K562 (cell line): ENCODE data around the gene UGT8.
"Not testable (repeated sequence)": the region's sequence is repeated elsewhere in the genome, so short reads cannot be mapped to it uniquely, and the experiment has no call there.

Experiments used
- BRF1 ChIP-seq: IDR thresholded peaks from 3 replicates; pipeline ENCODE4 v1.6.1; 2011; ENCODE audit warnings: borderline replicate concordance, mild to moderate bottlenecking; ENCODE audit not compliant: insufficient read length; ENCODE audit errors: extremely low read depth
- CTCF ChIP-seq, 3 experiments: IDR thresholded peaks in 2 of 3; conservative IDR thresholded peaks in 1 of 3; 2 replicates each; pipeline ENCODE4 v1.5.1; 2011 to 2012; ENCODE audit warnings: low read length in 3 of 3, mild to moderate bottlenecking in 3 of 3, control low read depth in 2 of 3, improper control_type of control experiment in 1 of 3, inconsistent platforms in 1 of 3, low read depth in 1 of 3, mixed read lengths in 1 of 3, moderate library complexity in 1 of 3; ENCODE audit not compliant: insufficient read depth in 2 of 3
- FOXM1 ChIP-seq, 2 experiments: fragments of 450-650 bp in 1 of 2; sonication (generic) in 1 of 2; formaldehyde crosslinking in 1 of 2; IDR thresholded peaks; 2 replicates each; pipeline versions ENCODE4 v1.6.1 to v1.9.0; 2017 to 2022; ENCODE audit warnings: low read depth in 2 of 2, mild to moderate bottlenecking in 2 of 2, missing genetic modification reagents in 1 of 2, moderate library complexity in 1 of 2
- HDAC2 ChIP-seq: fragments of 450-650 bp; IDR thresholded peaks from 2 replicates; pipeline ENCODE4 v1.6.1; 2016; ENCODE audit warnings: mild to moderate bottlenecking
- HNRNPH1 ChIP-seq: fragments of 200-400 bp; formaldehyde crosslinking; optimal IDR thresholded peaks from 2 replicates; pipeline ENCODE3; 2017; ENCODE audit warnings: low read depth, mild to moderate bottlenecking, low read length, moderate library complexity
- MBD2 ChIP-seq: sonication (generic); IDR thresholded peaks from 2 replicates; pipeline ENCODE4 v1.6.1; 2016; ENCODE audit warnings: low read depth, borderline replicate concordance
- POLR2AphosphoS5 ChIP-seq: IDR thresholded peaks from 2 replicates; pipeline ENCODE4 v1.6.1; 2011; ENCODE audit warnings: mild to moderate bottlenecking, low read depth, low read length, moderate library complexity; ENCODE audit not compliant: control insufficient read depth, insufficient read depth
- RBBP5 ChIP-seq: fragments of 200-600 bp; sonication (generic); IDR thresholded peaks from 2 replicates; pipeline ENCODE4 v1.6.1; 2012; ENCODE audit warnings: borderline replicate concordance, mild to moderate bottlenecking, low read length, control low read depth, inconsistent platforms; ENCODE audit not compliant: insufficient read depth, poor library complexity, severe bottlenecking
- RHOXF2B ChIP-seq: fragments of 250-450 bp; sonication (Bioruptor Pico); conservative IDR thresholded peaks from 2 replicates; pipeline ENCODE4 v1.5.1; 2021
- RNF2 ChIP-seq: sonication (generic); IDR thresholded peaks from 2 replicates; pipeline ENCODE4 v1.6.1; 2016
- TF ChIP-seq, protein P1 (sequence below): fragments of 450-650 bp; IDR thresholded peaks from 2 replicates; pipeline ENCODE4 v1.6.1; 2016; ENCODE audit warnings: low read depth

DNA sequence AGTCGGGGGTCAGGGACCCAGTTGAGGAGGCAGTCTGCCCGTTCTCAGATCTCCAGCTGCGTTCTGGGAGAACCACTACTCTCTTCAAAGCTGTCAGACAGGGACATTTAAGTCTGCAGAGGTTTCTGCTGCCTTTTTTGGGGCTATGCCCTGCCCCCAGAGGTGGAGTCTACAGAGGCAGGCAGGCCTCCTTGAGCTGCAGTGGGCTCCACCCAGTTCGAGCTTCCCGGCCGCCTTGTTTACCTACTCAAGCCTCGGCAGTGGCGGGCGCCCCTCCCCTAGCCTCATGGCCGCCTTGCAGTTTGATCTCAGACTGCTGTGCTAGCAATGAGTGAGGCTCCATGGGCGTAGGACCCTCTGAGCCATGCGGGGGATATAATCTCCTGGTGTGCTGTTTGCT, 17.4 kb downstream of the UGT8 start:
- not testable (repeated sequence) for TF ChIP-seq RHOXF2B; FOXM1 (IDR thresholded peaks at IDR 0.05; ENCODE audit: low read depth); FOXM1 (CRISPR knock-in tag; IDR thresholded peaks at IDR 0.05; ENCODE audit: low read depth); HNRNPH1; POLR2AphosphoS5; RNF2; RBBP5; HDAC2; BRF1; MBD2; CTCF (IDR thresholded peaks at IDR 0.05 in 2 of 3, conservative IDR thresholded peaks at IDR 0.05 in 1 of 3; ENCODE audit: insufficient read depth in 2 of 3, low read depth in 1 of 3, low read length in 3 of 3)
- TF ChIP-seq, protein P1, sequence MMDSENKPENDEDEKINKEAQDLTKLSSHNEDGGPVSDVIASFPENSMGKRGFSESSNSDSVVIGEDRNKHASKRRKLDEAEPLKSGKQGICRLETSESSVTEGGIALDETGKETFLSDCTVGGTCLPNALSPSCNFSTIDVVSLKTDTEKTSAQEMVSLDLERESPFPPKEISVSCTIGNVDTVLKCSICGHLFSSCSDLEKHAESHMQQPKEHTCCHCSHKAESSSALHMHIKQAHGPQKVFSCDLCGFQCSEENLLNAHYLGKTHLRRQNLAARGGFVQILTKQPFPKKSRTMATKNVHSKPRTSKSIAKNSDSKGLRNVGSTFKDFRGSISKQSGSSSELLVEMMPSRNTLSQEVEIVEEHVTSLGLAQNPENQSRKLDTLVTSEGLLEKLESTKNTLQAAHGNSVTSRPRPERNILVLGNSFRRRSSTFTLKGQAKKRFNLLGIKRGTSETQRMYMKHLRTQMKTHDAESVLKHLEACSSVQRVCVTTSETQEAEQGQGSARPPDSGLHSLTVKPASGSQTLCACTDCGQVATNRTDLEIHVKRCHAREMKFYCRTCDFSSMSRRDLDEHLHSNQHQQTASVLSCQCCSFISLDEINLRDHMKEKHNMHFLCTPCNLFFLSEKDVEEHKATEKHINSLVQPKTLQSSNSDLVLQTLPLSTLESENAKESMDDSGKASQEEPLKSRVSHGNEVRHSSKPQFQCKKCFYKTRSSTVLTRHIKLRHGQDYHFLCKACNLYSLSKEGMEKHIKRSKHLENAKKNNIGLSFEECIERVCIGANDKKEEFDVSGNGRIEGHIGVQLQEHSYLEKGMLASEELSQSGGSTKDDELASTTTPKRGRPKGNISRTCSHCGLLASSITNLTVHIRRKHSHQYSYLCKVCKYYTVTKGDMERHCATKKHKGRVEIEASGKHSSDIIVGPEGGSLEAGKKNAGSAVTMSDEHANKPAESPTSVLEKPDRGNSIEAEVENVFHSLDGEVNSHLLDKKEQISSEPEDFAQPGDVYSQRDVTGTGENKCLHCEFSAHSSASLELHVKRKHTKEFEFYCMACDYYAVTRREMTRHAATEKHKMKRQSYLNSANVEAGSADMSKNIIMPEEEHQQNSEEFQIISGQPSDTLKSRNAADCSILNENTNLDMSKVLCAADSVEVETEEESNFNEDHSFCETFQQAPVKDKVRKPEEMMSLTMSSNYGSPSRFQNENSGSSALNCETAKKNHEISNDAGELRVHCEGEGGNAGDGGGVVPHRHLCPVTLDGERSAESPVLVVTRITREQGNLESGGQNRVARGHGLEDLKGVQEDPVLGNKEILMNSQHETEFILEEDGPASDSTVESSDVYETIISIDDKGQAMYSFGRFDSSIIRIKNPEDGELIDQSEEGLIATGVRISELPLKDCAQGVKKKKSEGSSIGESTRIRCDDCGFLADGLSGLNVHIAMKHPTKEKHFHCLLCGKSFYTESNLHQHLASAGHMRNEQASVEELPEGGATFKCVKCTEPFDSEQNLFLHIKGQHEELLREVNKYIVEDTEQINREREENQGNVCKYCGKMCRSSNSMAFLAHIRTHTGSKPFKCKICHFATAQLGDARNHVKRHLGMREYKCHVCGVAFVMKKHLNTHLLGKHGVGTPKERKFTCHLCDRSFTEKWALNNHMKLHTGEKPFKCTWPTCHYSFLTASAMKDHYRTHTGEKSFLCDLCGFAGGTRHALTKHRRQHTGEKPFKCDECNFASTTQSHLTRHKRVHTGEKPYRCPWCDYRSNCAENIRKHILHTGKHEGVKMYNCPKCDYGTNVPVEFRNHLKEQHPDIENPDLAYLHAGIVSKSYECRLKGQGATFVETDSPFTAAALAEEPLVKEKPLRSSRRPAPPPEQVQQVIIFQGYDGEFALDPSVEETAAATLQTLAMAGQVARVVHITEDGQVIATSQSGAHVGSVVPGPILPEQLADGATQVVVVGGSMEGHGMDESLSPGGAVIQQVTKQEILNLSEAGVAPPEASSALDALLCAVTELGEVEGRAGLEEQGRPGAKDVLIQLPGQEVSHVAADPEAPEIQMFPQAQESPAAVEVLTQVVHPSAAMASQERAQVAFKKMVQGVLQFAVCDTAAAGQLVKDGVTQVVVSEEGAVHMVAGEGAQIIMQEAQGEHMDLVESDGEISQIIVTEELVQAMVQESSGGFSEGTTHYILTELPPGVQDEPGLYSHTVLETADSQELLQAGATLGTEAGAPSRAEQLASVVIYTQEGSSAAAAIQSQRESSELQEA: not testable (repeated sequence)
